PC-9 (cell line): ENCODE results near the gene DNMT3A.

Experiments
- CTCF ChIP-seq: fragments of 200-600 bp; sonication (generic); conservative IDR thresholded peaks from 2 replicates; pipeline ENCODE4 v1.6.1; 2017; ENCODE audit warnings: mixed run types, antibody characterized with exemption, mild to moderate bottlenecking, moderate library complexity
- EZH2 ChIP-seq: fragments of 200-600 bp; sonication (generic); IDR thresholded peaks from 2 replicates; pipeline ENCODE4 v1.8.0; 2017; ENCODE audit warnings: antibody characterized with exemption, low read depth

GRCh38 chr2:25347205-25347815, 5.6 kb upstream of the DNMT3A start:
- no peak for TF ChIP-seq EZH2
- TF ChIP-seq CTCF, result no peak
